Naive thymus-derived CD4-positive, alpha-beta T cell (primary cell): ENCODE data around the gene CASP6. TPM values are rescaled to one million over a fixed set of nuclear protein-coding genes. Genes with fewer than 3 reads are reported as not detected.

Source experiments
- ATAC-seq: fragments of 150-1000 bp; cut with Tn5 transposase; 2 replicates; pipeline ENCODE4 v1.10.0; 2021; ENCODE audit warnings: mild to moderate bottlenecking, moderate library complexity
- CTCF ChIA-PET: fragments of 350-600 bp; sonication (Branson Sonifier 250); formaldehyde crosslinking; loops from one replicate; lab custom pipeline; 2021; ENCODE audit warnings: antibody characterized with exemption; lab: Charles Lee
- POLR2A ChIA-PET: fragments of 350-600 bp; sonication (Branson Sonifier 250); formaldehyde crosslinking; loops from one replicate; lab custom pipeline; 2021; ENCODE audit warnings: antibody characterized with exemption, inconsistent platforms; lab: Charles Lee
- DNase-seq, 9 donors: peaks; one replicate each; pipeline versions ENCODE4 v3.0.0 to v3.0.0-alpha.2; 2020 to 2022; ENCODE audit warnings: mixed read lengths in 1 of 9
- H3K27ac ChIP-seq: one replicate; pipeline ENCODE4 v1.7.0; 2013; ENCODE audit warnings: mild to moderate bottlenecking, low read depth, low read length, moderate library complexity
- H3K27me3 ChIP-seq, 2 donors: one replicate each; pipeline ENCODE4 v1.7.0; 2013; ENCODE audit warnings: low read length in 2 of 2, mild to moderate bottlenecking in 2 of 2, moderate library complexity in 2 of 2; ENCODE audit not compliant: control insufficient read depth in 2 of 2, insufficient read depth in 2 of 2
- H3K36me3 ChIP-seq, 3 experiments: 1 replicate in 2 of 3; 2 replicates in 1 of 3; pipeline ENCODE4 v1.7.0; 2013; ENCODE audit warnings: low read length in 3 of 3, mild to moderate bottlenecking in 3 of 3, moderate library complexity in 1 of 3; ENCODE audit not compliant: insufficient read depth in 3 of 3, control insufficient read depth in 2 of 3
- H3K4me1 ChIP-seq, 2 donors: one replicate each; pipeline ENCODE4 v1.7.0; 2013; ENCODE audit warnings: low read length in 2 of 2, mild to moderate bottlenecking in 2 of 2, moderate library complexity in 1 of 2; ENCODE audit not compliant: control insufficient read depth in 2 of 2, insufficient read depth in 2 of 2
- H3K4me3 ChIP-seq: 2 replicates; pipeline ENCODE4 v1.7.0; 2013; ENCODE audit warnings: mild to moderate bottlenecking, low read length
- H3K9me3 ChIP-seq, 3 experiments: 1 replicate in 2 of 3; 2 replicates in 1 of 3; pipeline ENCODE4 v1.7.0; 2013; ENCODE audit warnings: low read length in 3 of 3; ENCODE audit not compliant: control insufficient read depth in 2 of 3
- H3K27ac Mint-ChIP-seq, 9 donors: one replicate each; pipeline ENCODE4 v1.8.0; 2020 to 2022; ENCODE audit warnings: mixed read lengths in 9 of 9, mild to moderate bottlenecking in 8 of 9, moderate library complexity in 5 of 9, inconsistent platforms in 2 of 9
- H3K27me3 Mint-ChIP-seq, 5 donors: one replicate each; pipeline ENCODE4 v1.8.0; 2021 to 2022; ENCODE audit warnings: mixed read lengths in 5 of 5, mild to moderate bottlenecking in 1 of 5
- H3K36me3 Mint-ChIP-seq, 5 donors: one replicate each; pipeline ENCODE4 v1.8.0; 2020 to 2022; ENCODE audit warnings: mixed read lengths in 5 of 5, mild to moderate bottlenecking in 3 of 5, inconsistent platforms in 1 of 5
- H3K4me1 Mint-ChIP-seq, 7 donors: one replicate each; pipeline ENCODE4 v1.8.0; 2020 to 2022; ENCODE audit warnings: mixed read lengths in 7 of 7, mild to moderate bottlenecking in 3 of 7, inconsistent platforms in 1 of 7
- H3K4me3 Mint-ChIP-seq, 10 donors: one replicate each; pipeline ENCODE4 v1.8.0; 2020 to 2022; ENCODE audit warnings: mild to moderate bottlenecking in 10 of 10, mixed read lengths in 10 of 10, moderate library complexity in 6 of 10, inconsistent platforms in 2 of 10
- H3K9me3 Mint-ChIP-seq, 11 donors: one replicate each; pipeline ENCODE4 v1.8.0; 2020 to 2022; ENCODE audit warnings: mixed read lengths in 11 of 11, mild to moderate bottlenecking in 4 of 11, inconsistent platforms in 1 of 11, moderate library complexity in 1 of 11
- intact Hi-C, 2 donors: fragments of 100-400 bp; cut with micrococcal nuclease; formaldehyde crosslinking; loops; one replicate each; pipeline ENCODE4 v1.15.1; 2023
- polyA plus RNA-seq, 2 donors: library from polyadenylated mRNA; unstranded; fragments of 300-500 nt; fragmentation: Illumina TruSeq; gene quantifications; one replicate each; pipeline ENCODE4 v1.2.3, GENCODE V29; 2021
- total RNA-seq, 6 experiments: library from RNA in 5 of 6; stranded (reverse) in 5 of 6; gene quantifications; 1 replicate in 5 of 6; 2 replicates in 1 of 6; pipeline ENCODE4 v1.2.3 and lab custom pipeline; 2021 to 2026

Gene CASP6
- total and polyA plus RNA-seq, 7 experiments from 2014 or later = 9.3 to 85.8 (median 25.5) TPM

DNA sequence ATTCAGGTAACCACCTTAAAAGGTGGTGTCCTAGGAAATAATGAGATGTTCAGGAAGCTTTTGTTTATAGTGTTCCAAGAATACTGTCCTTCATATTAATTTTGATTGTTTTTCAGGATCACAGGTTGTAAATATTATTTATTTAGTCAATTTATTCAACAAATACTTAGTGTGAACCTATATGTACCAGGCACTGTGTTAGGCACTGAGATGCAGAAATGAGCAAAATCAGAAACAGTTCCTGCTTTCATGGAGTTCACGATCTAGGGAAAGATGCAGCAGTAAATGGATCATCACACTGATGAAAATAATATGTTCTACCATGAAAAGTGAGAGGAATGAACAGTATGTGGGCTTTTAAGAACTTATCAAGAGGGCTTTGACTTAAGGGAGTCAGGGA lies 44.9 kb upstream of the CASP6 start:
- no peaks in the 10 kb centered on the region for H3K27me3 ChIP-seq
- POLR2A ChIA-PET = no interaction called here
- H3K27ac ChIP-seq = no peak overlapping the region
- intact Hi-C loops = no loop called here
- H3K27me3 Mint-ChIP-seq = peaks cover 0 to 33% (median 0%) of the 10 kb centered on the region in 5 donors
- CTCF ChIA-PET = no interaction called here
- H3K36me3 ChIP-seq = no peaks in the 10 kb centered on the region
- H3K4me3 ChIP-seq = no peak overlapping the region
- DNase-seq (no peak), ATAC-seq (no peak)
- no peaks in the 10 kb centered on the region for H3K36me3 Mint-ChIP-seq
- no peaks in the 10 kb centered on the region for H3K4me1 Mint-ChIP-seq
- H3K9me3 ChIP-seq = no peaks in the 10 kb centered on the region
- H3K27ac Mint-ChIP-seq = no peak overlapping the region
- no peaks in the 10 kb centered on the region for H3K4me1 ChIP-seq
- peaks cover 0 to 2% (median 0%) of the 10 kb centered on the region in 11 donors for H3K9me3 Mint-ChIP-seq
- H3K4me3 Mint-ChIP-seq = no peak overlapping the region

DNA sequence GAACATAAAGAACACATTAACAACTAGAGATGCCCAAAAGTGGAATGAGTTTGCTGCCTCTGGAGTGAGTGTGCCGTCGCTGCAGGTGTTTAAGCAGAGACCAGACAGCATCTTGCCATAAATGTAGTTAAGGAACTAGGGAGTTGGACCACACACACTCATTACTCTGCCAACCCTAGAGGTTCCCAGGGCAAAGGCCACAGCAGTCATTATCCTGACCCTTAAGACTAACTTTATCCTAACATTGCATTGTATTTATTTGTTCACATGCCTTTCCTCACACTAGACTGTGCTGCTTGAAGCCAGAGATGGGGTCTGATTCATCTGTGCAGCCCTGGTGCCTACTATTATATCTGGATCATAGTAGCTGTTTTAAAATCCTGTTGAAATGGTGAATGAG lies 43.5 kb upstream of the CASP6 start:
- ChIA-PET CTCF (no interaction called here), POLR2A (no interaction called here)
- no peaks in the 10 kb centered on the region for H3K36me3 ChIP-seq
- Mint-ChIP-seq H3K4me1 (no peaks in the 10 kb centered on the region), H3K4me3 (no peak overlapping the region), H3K27ac (no peak overlapping the region), H3K9me3 (no peaks in the 10 kb centered on the region), H3K36me3 (no peaks in the 10 kb centered on the region), H3K27me3 (peaks cover 0 to 40% (median 0%) of the 10 kb centered on the region in 5 donors)
- ATAC-seq = no peak
- no peaks in the 10 kb centered on the region for H3K4me1 ChIP-seq
- no peak for DNase-seq
- H3K27ac ChIP-seq = no peak overlapping the region
- H3K4me3 ChIP-seq = no peak overlapping the region
- intact Hi-C loops = no loop called here
- H3K9me3 ChIP-seq = no peaks in the 10 kb centered on the region
- no peaks in the 10 kb centered on the region for H3K27me3 ChIP-seq

GRCh38 chr4:109745830-109746229 lies 42.6 kb upstream of the CASP6 start:
- DNase-seq = no peak
- Histone ChIP-seq H3K36me3 (no peaks in the 10 kb centered on the region), H3K9me3 (no peaks in the 10 kb centered on the region), H3K4me1 (no peaks in the 10 kb centered on the region), H3K27ac (no peak overlapping the region), H3K27me3 (no peaks in the 10 kb centered on the region), H3K4me3 (no peak overlapping the region)
- no peak overlapping the region for H3K4me3 Mint-ChIP-seq
- peaks cover 0 to 46% (median 0%) of the 10 kb centered on the region in 5 donors for H3K27me3 Mint-ChIP-seq
- CTCF ChIA-PET = no interaction called here
- intact Hi-C loops = no loop called here
- H3K9me3 Mint-ChIP-seq = no peaks in the 10 kb centered on the region
- H3K4me1 Mint-ChIP-seq = no peaks in the 10 kb centered on the region
- H3K27ac Mint-ChIP-seq = no peak overlapping the region
- POLR2A ChIA-PET = no interaction called here
- no peaks in the 10 kb centered on the region for H3K36me3 Mint-ChIP-seq
- ATAC-seq = no peak

GRCh38 chr4:109739547-109739946 lies 36.3 kb upstream of the CASP6 start:
- ChIA-PET POLR2A (no interaction called here), CTCF (no interaction called here)
- H3K9me3 Mint-ChIP-seq = no peaks in the 10 kb centered on the region
- no peak overlapping the region for H3K27ac ChIP-seq
- no peaks in the 10 kb centered on the region for H3K9me3 ChIP-seq
- H3K4me1 Mint-ChIP-seq = peaks cover 0 to 2% (median 0%) of the 10 kb centered on the region in 7 donors
- DNase-seq (no peak), ATAC-seq (no peak)
- H3K4me1 ChIP-seq = no peaks in the 10 kb centered on the region
- no peaks in the 10 kb centered on the region for H3K36me3 Mint-ChIP-seq
- H3K27me3 ChIP-seq = peaks cover 0 to 4% of the 10 kb centered on the region in 2 donors
- H3K27me3 Mint-ChIP-seq = peaks cover 0 to 45% (median 0%) of the 10 kb centered on the region in 5 donors
- H3K36me3 ChIP-seq = no peaks in the 10 kb centered on the region
- no peak overlapping the region for H3K4me3 Mint-ChIP-seq
- no peak overlapping the region for H3K4me3 ChIP-seq
- intact Hi-C loops = no loop called here
- no peak overlapping the region for H3K27ac Mint-ChIP-seq

DNA sequence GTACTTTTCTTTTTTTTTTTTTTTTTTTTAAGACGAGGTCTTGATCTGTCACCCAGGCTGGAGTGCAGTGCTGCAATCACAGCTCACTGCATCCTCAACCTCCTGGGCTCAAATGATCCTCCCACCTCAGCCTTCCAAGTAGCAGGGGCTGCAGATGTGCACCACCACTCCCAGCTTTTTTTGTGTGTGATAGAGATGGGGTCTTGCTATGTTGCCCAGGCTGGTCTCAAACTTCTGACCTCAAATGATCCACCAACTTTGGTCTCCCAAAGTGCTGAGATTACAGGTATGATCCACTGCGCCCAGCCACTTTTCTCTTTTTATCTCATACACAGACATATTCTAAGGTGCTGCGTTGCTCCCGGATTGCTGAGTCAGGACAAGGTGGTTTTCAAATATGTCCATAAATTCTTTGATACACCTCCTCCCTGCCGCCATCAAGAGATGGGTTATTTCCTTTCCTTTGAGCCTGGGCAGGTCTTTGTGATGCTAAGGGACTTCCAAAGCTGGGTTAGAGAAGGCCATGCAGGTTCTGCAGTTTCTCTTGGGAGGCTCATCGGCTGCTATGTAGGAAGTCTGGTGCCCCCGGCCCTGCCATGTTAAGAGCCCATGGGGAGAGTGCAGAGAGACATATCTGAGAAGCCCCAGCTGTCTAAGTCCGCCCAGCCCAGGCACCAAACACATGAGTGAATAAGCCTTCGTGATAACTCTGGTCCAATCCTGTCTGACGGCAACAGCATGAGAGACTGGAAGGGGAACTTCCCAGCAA lies 35.0 kb upstream of the CASP6 start:
- H3K4me3 ChIP-seq = no peak overlapping the region
- H3K36me3 ChIP-seq = no peaks in the 10 kb centered on the region
- no peaks in the 10 kb centered on the region for H3K36me3 Mint-ChIP-seq
- H3K4me1 Mint-ChIP-seq = peaks cover 0 to 2% (median 0%) of the 10 kb centered on the region in 7 donors
- CTCF ChIA-PET = no interaction called here
- peaks cover 0 to 4% of the 10 kb centered on the region in 2 donors for H3K27me3 ChIP-seq
- H3K9me3 Mint-ChIP-seq = no peaks in the 10 kb centered on the region
- intact Hi-C loops = no loop called here
- no peak for ATAC-seq
- no peaks in the 10 kb centered on the region for H3K9me3 ChIP-seq
- H3K27me3 Mint-ChIP-seq = peaks cover 0 to 38% (median 0%) of the 10 kb centered on the region in 5 donors
- H3K4me3 Mint-ChIP-seq = no peak overlapping the region
- H3K27ac ChIP-seq = no peak overlapping the region
- POLR2A ChIA-PET = interaction anchor here (1.4 kb wide), 1 partner anchor 300 kb away, joined by 3 read pairs; no protein-coding TSS in a partner anchor
- no peak overlapping the region for H3K27ac Mint-ChIP-seq
- DNase-seq = no peak
- H3K4me1 ChIP-seq = no peaks in the 10 kb centered on the region

GRCh38 chr4:109735566-109736365 lies 32.5 kb upstream of the CASP6 start:
- intact Hi-C loops = no loop called here
- Mint-ChIP-seq H3K27ac (no peak overlapping the region), H3K9me3 (no peaks in the 10 kb centered on the region), H3K27me3 (peaks cover 0 to 24% (median 0%) of the 10 kb centered on the region in 5 donors), H3K36me3 (no peaks in the 10 kb centered on the region), H3K4me1 (peaks cover 0 to 2% (median 0%) of the 10 kb centered on the region in 7 donors), H3K4me3 (no peak overlapping the region)
- Histone ChIP-seq H3K27ac (no peak overlapping the region), H3K4me1 (no peaks in the 10 kb centered on the region), H3K9me3 (no peaks in the 10 kb centered on the region), H3K36me3 (no peaks in the 10 kb centered on the region), H3K27me3 (peaks cover 0 to 4% of the 10 kb centered on the region in 2 donors), H3K4me3 (no peak overlapping the region)
- no peak for DNase-seq
- ChIA-PET POLR2A (no interaction called here), CTCF (interaction anchor here (0.9 kb wide), 1 partner anchor 32 kb away, joined by 3 read pairs; the partner anchor contains the start of gene CASP6)
- no peak for ATAC-seq
